H9 (cell line): Measurements from ENCODE around the gene ZNF407. TPM values are rescaled to one million over a fixed set of nuclear protein-coding genes. Genes with fewer than 3 reads are reported as not detected.

Source experiments
- DNase-seq: peaks from one replicate; pipeline ENCODE4 v3.0.0-alpha.2; 2017
- H2AFZ ChIP-seq: one replicate; pipeline ENCODE4 v1.6.1; 2013; ENCODE audit warnings: mild to moderate bottlenecking, low read length, control low read depth, moderate library complexity
- H2AK5ac ChIP-seq: 2 replicates; pipeline ENCODE4 v1.6.1; 2013; ENCODE audit warnings: low read length, control low read depth, mixed read lengths; ENCODE audit not compliant: insufficient read length
- H2BK120ac ChIP-seq: one replicate; pipeline ENCODE4 v1.6.1; 2013; ENCODE audit warnings: low read depth, mild to moderate bottlenecking, low read length, control low read depth, inconsistent platforms; ENCODE audit not compliant: poor library complexity, severe bottlenecking
- H2BK12ac ChIP-seq: 2 replicates; pipeline ENCODE4 v1.6.1; 2013; ENCODE audit warnings: low read length, control low read depth, mixed read lengths, low read depth; ENCODE audit not compliant: insufficient read length
- H2BK15ac ChIP-seq: 2 replicates; pipeline ENCODE4 v1.6.1; 2013; ENCODE audit warnings: low read depth, low read length, control low read depth
- H2BK20ac ChIP-seq: one replicate; pipeline ENCODE4 v1.6.1; 2013; ENCODE audit warnings: low read depth, mild to moderate bottlenecking, low read length, control low read depth, inconsistent platforms; ENCODE audit not compliant: poor library complexity, severe bottlenecking
- H2BK5ac ChIP-seq: 2 replicates; pipeline ENCODE4 v1.6.1; 2013; ENCODE audit warnings: low read length, control low read depth, mixed read lengths; ENCODE audit not compliant: insufficient read length
- H3K14ac ChIP-seq: 2 replicates; pipeline ENCODE4 v1.6.1; 2013; ENCODE audit warnings: low read length, control low read depth; ENCODE audit not compliant: insufficient read depth
- H3K18ac ChIP-seq: 2 replicates; pipeline ENCODE4 v1.6.1; 2013; ENCODE audit warnings: low read depth, mild to moderate bottlenecking, mixed read lengths, low read length, control low read depth; ENCODE audit not compliant: insufficient read length
- H3K23ac ChIP-seq: 2 replicates; pipeline ENCODE4 v1.6.1; 2013; ENCODE audit warnings: low read length, control low read depth, mixed read lengths, low read depth; ENCODE audit not compliant: insufficient read length
- H3K23me2 ChIP-seq: 2 replicates; pipeline ENCODE4 v1.6.1; 2013; ENCODE audit warnings: low read depth, mild to moderate bottlenecking, mixed read lengths, low read length, control low read depth; ENCODE audit not compliant: insufficient read length, poor library complexity, severe bottlenecking
- H3K27ac ChIP-seq: 2 replicates; pipeline ENCODE4 v1.5.1; 2013; ENCODE audit warnings: low read length, control low read depth, mixed read lengths, low read depth; ENCODE audit not compliant: insufficient read length
- H3K27me3 ChIP-seq: 2 replicates; pipeline ENCODE4 v1.6.1; 2013; ENCODE audit warnings: low read length, control low read depth, inconsistent platforms; ENCODE audit not compliant: insufficient read depth
- H3K4ac ChIP-seq: 2 replicates; pipeline ENCODE4 v1.6.1; 2013; ENCODE audit warnings: low read depth, mild to moderate bottlenecking, control low read depth, inconsistent platforms, low read length, moderate library complexity
- H3K4me1 ChIP-seq: 2 replicates; pipeline ENCODE4 v1.6.1; 2013; ENCODE audit warnings: low read length, control low read depth, inconsistent platforms; ENCODE audit not compliant: insufficient read depth
- H3K4me2 ChIP-seq: 2 replicates; pipeline ENCODE4 v1.6.1; 2013; ENCODE audit warnings: low read length, control low read depth, mixed read lengths; ENCODE audit not compliant: insufficient read length, insufficient read depth
- H3K56ac ChIP-seq: 2 replicates; pipeline ENCODE4 v1.6.1; 2013; ENCODE audit warnings: low read depth, mild to moderate bottlenecking, mixed read lengths, low read length, control low read depth; ENCODE audit not compliant: insufficient read length
- H3K79me1 ChIP-seq: 2 replicates; pipeline ENCODE4 v1.6.1; 2013; ENCODE audit warnings: low read depth, mild to moderate bottlenecking, moderate library complexity, low read length, control low read depth, inconsistent platforms; ENCODE audit not compliant: insufficient read depth, poor library complexity, severe bottlenecking
- H3K79me2 ChIP-seq: 2 replicates; pipeline ENCODE4 v1.6.1; 2013; ENCODE audit warnings: low read length, control low read depth, inconsistent platforms; ENCODE audit not compliant: insufficient read depth
- H3K9ac ChIP-seq: 2 replicates; pipeline ENCODE4 v1.6.1; 2013; ENCODE audit warnings: low read length, control low read depth, mixed read lengths; ENCODE audit not compliant: insufficient read length; ENCODE audit errors: extremely low read depth
- H3K9me3 ChIP-seq: one replicate; pipeline ENCODE4 v1.6.1; 2013; ENCODE audit warnings: low read depth, low read length, inconsistent platforms; ENCODE audit not compliant: control insufficient read depth
- H3T11ph ChIP-seq: one replicate; pipeline ENCODE4 v1.6.1; 2013; ENCODE audit warnings: mild to moderate bottlenecking, low read length, control low read depth, inconsistent platforms
- H4K20me1 ChIP-seq: one replicate; pipeline ENCODE4 v1.6.1; 2013; ENCODE audit not compliant: control insufficient read depth, insufficient read length, insufficient read depth
- H4K5ac ChIP-seq: 2 replicates; pipeline ENCODE4 v1.6.1; 2013; ENCODE audit warnings: low read depth, mild to moderate bottlenecking, mixed read lengths, low read length, control low read depth; ENCODE audit not compliant: insufficient read length
- H4K8ac ChIP-seq: replicated peaks from 2 replicates; pipeline ENCODE4 v1.6.1; 2013; ENCODE audit warnings: low read length, control low read depth, mixed read lengths, low read depth; ENCODE audit not compliant: insufficient read length
- H4K91ac ChIP-seq: 2 replicates; pipeline ENCODE4 v1.6.1; 2013; ENCODE audit warnings: low read depth, mild to moderate bottlenecking, moderate library complexity, mixed read lengths, low read length, control low read depth; ENCODE audit not compliant: insufficient read length
- H3K27ac Mint-ChIP-seq, 3 experiments: 2 replicates in 2 of 3; 3 replicates in 1 of 3; pipeline ENCODE4 v1.8.0; 2020 to 2021; ENCODE audit warnings: mixed read lengths in 3 of 3, mild to moderate bottlenecking in 1 of 3, moderate library complexity in 1 of 3
- H3K27me3 Mint-ChIP-seq: 2 replicates; pipeline ENCODE4 v1.8.0; 2021; ENCODE audit warnings: low read depth, mild to moderate bottlenecking, moderate library complexity, mixed read lengths
- H3K36me3 Mint-ChIP-seq, 3 experiments: 2 replicates in 2 of 3; 3 replicates in 1 of 3; pipeline ENCODE4 v1.8.0; 2020 to 2021; ENCODE audit warnings: low read depth in 3 of 3, mixed read lengths in 3 of 3; ENCODE audit not compliant: insufficient read depth in 1 of 3
- H3K4me1 Mint-ChIP-seq, 2 experiments: 2 replicates each; pipeline ENCODE4 v1.8.0; 2020; ENCODE audit warnings: mixed read lengths in 2 of 2
- H3K4me3 Mint-ChIP-seq, 2 experiments: 2 replicates in 1 of 2; 3 replicates in 1 of 2; pipeline ENCODE4 v1.8.0; 2020 to 2021; ENCODE audit warnings: mild to moderate bottlenecking in 2 of 2, mixed read lengths in 2 of 2, moderate library complexity in 1 of 2
- H3K9me3 Mint-ChIP-seq, 2 experiments: 2 replicates in 1 of 2; 3 replicates in 1 of 2; pipeline ENCODE4 v1.8.0; 2020; ENCODE audit warnings: mild to moderate bottlenecking in 2 of 2, mixed read lengths in 2 of 2, moderate library complexity in 1 of 2
- WGBS: extraction: QIAGEN DNeasy Blood & Tissue Kit; methylation state at CpG from one replicate; pipeline ENCODE4 v1.1.7; 2013; ENCODE audit warnings: missing lambda C conversion rate, low lambda C conversion rate, mixed read lengths; ENCODE audit not compliant: insufficient read length; ENCODE audit errors: extremely low coverage; 5-methylcytosine and 5-hydroxymethylcytosine counted together
- total RNA-seq: library from RNA; stranded (reverse); gene quantifications from 2 replicates; pipeline ENCODE4 v1.2.1, GENCODE V29; 2021
- TF ChIP-seq, protein P1 (sequence below): fragments of 200-600 bp; sonication (generic); conservative IDR thresholded peaks from 3 replicates; pipeline ENCODE4 v1.8.0; 2021; ENCODE audit warnings: antibody characterized with exemption, mild to moderate bottlenecking

ZNF407 gene
- total RNA-seq, 1 experiment from 2014 or later, result 8.7 TPM

DNA sequence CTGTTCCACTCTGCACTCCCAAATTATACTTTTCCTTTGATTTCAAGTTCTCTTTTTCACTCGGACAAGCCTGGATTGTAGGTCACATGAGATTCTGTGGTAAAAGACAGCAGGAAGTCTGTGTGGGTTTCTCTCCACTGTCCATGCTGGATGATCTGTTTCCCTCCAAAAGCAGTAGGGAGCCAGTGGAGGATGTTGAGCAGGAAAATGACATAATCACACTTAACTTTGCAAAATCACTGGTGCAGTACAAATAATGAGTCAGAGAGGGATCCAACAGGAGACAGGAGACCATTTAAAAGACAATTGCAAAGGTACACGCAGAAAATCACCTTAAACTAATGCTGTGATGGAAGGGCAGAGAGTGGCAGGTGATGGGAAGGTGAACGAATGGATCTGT is 301.3 kb downstream of the ZNF407 start:
- Histone ChIP-seq H2AK5ac (no peak overlapping the region), H4K91ac (no peak overlapping the region), H2BK12ac (no peak overlapping the region), H2BK20ac (no peak overlapping the region), H3K4me1 (no peaks in the 10 kb centered on the region; the same call in 1 of the 2 replicates), H2BK15ac (no peak overlapping the region), H3K56ac (no peak overlapping the region), H3K4me2 (no peak overlapping the region), H2BK5ac (no peak overlapping the region), H3K9me3 (no peaks in the 10 kb centered on the region), H2BK120ac (no peak overlapping the region), H3K14ac (no peak overlapping the region), H4K5ac (no peak overlapping the region), H3K23ac (no peak overlapping the region), H3T11ph (no peak overlapping the region), H3K18ac (no peak overlapping the region), H3K27ac (no peak overlapping the region), H4K20me1 (no peaks in the 10 kb centered on the region), H4K8ac (no peak overlapping the region), H3K79me1 (no peaks in the 10 kb centered on the region), H3K4ac (no peak overlapping the region), H3K79me2 (no peaks in the 10 kb centered on the region), H2AFZ (no peak overlapping the region), H3K23me2 (no peaks in the 10 kb centered on the region), H3K27me3 (no peaks in the 10 kb centered on the region), H3K9ac (no peak overlapping the region)
- Mint-ChIP-seq H3K27me3 (no peaks in the 10 kb centered on the region), H3K36me3 (no peaks in the 10 kb centered on the region), H3K27ac (no peak overlapping the region; a peak in 1 of 7 replicates), H3K4me3 (no peak overlapping the region), H3K4me1 (peaks cover 9 to 10% of the 10 kb centered on the region in 2 experiments), H3K9me3 (no peaks in the 10 kb centered on the region)
- TF ChIP-seq, protein P1, sequence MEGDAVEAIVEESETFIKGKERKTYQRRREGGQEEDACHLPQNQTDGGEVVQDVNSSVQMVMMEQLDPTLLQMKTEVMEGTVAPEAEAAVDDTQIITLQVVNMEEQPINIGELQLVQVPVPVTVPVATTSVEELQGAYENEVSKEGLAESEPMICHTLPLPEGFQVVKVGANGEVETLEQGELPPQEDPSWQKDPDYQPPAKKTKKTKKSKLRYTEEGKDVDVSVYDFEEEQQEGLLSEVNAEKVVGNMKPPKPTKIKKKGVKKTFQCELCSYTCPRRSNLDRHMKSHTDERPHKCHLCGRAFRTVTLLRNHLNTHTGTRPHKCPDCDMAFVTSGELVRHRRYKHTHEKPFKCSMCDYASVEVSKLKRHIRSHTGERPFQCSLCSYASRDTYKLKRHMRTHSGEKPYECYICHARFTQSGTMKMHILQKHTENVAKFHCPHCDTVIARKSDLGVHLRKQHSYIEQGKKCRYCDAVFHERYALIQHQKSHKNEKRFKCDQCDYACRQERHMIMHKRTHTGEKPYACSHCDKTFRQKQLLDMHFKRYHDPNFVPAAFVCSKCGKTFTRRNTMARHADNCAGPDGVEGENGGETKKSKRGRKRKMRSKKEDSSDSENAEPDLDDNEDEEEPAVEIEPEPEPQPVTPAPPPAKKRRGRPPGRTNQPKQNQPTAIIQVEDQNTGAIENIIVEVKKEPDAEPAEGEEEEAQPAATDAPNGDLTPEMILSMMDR, result no peak
- WGBS, result no CpG with 5 or more reads among the region's 3 CpGs
- DNase-seq, result no peak
